HL-60 (cell line): Measurements from ENCODE around the gene ACKR2.

Experiments
- POLR2AphosphoS5 ChIP-seq: IDR thresholded peaks from 2 replicates; pipeline ENCODE4 v1.6.1; 2012; ENCODE audit warnings: low read depth
- TF ChIP-seq, protein P1 (sequence below): IDR thresholded peaks from one replicate; pipeline ENCODE4 v1.5.1; 2011; ENCODE audit warnings: low read length, control low read depth, inconsistent platforms; ENCODE audit not compliant: insufficient read depth
- TF ChIP-seq, protein P2 (sequence below): IDR thresholded peaks from 2 replicates; pipeline ENCODE4 v1.6.1; 2012; ENCODE audit warnings: low read depth; ENCODE audit not compliant: insufficient replicate concordance

DNA sequence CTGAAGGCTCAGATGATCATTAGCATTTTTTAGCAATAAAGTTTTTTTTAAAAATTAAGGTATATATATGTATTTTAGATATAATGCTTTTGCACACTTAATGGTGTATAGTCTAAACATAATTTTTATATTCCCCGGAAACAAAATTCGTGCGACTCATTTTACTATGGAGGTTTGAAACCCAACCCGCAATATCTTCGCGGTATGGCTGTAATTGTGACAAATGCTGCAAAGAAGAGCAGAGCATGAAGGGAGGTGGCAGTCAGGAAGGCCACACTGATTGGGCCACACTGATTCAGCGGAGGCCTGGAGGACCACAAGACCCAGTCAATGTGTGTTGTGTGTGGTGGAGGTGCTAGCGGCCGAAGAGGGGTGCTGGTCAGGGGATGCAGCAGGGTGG is 70.9 kb downstream of the ACKR2 start:
- TF ChIP-seq, protein P1, sequence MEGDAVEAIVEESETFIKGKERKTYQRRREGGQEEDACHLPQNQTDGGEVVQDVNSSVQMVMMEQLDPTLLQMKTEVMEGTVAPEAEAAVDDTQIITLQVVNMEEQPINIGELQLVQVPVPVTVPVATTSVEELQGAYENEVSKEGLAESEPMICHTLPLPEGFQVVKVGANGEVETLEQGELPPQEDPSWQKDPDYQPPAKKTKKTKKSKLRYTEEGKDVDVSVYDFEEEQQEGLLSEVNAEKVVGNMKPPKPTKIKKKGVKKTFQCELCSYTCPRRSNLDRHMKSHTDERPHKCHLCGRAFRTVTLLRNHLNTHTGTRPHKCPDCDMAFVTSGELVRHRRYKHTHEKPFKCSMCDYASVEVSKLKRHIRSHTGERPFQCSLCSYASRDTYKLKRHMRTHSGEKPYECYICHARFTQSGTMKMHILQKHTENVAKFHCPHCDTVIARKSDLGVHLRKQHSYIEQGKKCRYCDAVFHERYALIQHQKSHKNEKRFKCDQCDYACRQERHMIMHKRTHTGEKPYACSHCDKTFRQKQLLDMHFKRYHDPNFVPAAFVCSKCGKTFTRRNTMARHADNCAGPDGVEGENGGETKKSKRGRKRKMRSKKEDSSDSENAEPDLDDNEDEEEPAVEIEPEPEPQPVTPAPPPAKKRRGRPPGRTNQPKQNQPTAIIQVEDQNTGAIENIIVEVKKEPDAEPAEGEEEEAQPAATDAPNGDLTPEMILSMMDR = no peak
- TF ChIP-seq, protein P2, sequence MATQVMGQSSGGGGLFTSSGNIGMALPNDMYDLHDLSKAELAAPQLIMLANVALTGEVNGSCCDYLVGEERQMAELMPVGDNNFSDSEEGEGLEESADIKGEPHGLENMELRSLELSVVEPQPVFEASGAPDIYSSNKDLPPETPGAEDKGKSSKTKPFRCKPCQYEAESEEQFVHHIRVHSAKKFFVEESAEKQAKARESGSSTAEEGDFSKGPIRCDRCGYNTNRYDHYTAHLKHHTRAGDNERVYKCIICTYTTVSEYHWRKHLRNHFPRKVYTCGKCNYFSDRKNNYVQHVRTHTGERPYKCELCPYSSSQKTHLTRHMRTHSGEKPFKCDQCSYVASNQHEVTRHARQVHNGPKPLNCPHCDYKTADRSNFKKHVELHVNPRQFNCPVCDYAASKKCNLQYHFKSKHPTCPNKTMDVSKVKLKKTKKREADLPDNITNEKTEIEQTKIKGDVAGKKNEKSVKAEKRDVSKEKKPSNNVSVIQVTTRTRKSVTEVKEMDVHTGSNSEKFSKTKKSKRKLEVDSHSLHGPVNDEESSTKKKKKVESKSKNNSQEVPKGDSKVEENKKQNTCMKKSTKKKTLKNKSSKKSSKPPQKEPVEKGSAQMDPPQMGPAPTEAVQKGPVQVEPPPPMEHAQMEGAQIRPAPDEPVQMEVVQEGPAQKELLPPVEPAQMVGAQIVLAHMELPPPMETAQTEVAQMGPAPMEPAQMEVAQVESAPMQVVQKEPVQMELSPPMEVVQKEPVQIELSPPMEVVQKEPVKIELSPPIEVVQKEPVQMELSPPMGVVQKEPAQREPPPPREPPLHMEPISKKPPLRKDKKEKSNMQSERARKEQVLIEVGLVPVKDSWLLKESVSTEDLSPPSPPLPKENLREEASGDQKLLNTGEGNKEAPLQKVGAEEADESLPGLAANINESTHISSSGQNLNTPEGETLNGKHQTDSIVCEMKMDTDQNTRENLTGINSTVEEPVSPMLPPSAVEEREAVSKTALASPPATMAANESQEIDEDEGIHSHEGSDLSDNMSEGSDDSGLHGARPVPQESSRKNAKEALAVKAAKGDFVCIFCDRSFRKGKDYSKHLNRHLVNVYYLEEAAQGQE = no peak
- TF ChIP-seq POLR2AphosphoS5 = no peak
